BE2C (cell line): ENCODE results near the gene NHERF1.

Experiments
- DNase-seq: peaks from one replicate; pipeline ENCODE4 v3.0.0-alpha.2; 2020
- H3K27me3 ChIP-seq: fragments of 250-450 bp; sonication (Bioruptor Pico); 2 replicates; pipeline ENCODE4 v1.5.1; 2020; ENCODE audit warnings: mild to moderate bottlenecking
- H3K36me3 ChIP-seq: fragments of 250-450 bp; sonication (Bioruptor Pico); 2 replicates; pipeline ENCODE4 v1.5.1; 2020; ENCODE audit warnings: mild to moderate bottlenecking
- H3K4me1 ChIP-seq: fragments of 250-450 bp; sonication (Bioruptor Pico); 2 replicates; pipeline ENCODE4 v1.5.1; 2020
- H3K4me3 ChIP-seq: 2 replicates; pipeline ENCODE4 v1.5.1; 2011; ENCODE audit warnings: low read depth, low read length
- H3K9me3 ChIP-seq: fragments of 250-450 bp; sonication (Bioruptor Pico); 2 replicates; pipeline ENCODE4 v1.5.1; 2020
- TF ChIP-seq, protein P1 (sequence below): IDR thresholded peaks from 2 replicates; pipeline ENCODE4 v1.5.1; 2012; ENCODE audit warnings: mild to moderate bottlenecking, low read depth, low read length

NHERF1 gene

GRCh38 chr17:74818291-74818938, 70.0 kb downstream of the NHERF1 start:
- Histone ChIP-seq H3K27me3 (no peaks in the 10 kb centered on the region), H3K9me3 (no peaks in the 10 kb centered on the region), H3K4me1 (no peaks in the 10 kb centered on the region), H3K36me3 (no peaks in the 10 kb centered on the region), H3K4me3 (no peak overlapping the region)
- TF ChIP-seq, protein P1, sequence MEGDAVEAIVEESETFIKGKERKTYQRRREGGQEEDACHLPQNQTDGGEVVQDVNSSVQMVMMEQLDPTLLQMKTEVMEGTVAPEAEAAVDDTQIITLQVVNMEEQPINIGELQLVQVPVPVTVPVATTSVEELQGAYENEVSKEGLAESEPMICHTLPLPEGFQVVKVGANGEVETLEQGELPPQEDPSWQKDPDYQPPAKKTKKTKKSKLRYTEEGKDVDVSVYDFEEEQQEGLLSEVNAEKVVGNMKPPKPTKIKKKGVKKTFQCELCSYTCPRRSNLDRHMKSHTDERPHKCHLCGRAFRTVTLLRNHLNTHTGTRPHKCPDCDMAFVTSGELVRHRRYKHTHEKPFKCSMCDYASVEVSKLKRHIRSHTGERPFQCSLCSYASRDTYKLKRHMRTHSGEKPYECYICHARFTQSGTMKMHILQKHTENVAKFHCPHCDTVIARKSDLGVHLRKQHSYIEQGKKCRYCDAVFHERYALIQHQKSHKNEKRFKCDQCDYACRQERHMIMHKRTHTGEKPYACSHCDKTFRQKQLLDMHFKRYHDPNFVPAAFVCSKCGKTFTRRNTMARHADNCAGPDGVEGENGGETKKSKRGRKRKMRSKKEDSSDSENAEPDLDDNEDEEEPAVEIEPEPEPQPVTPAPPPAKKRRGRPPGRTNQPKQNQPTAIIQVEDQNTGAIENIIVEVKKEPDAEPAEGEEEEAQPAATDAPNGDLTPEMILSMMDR, result no peak
- no peak for DNase-seq
